ENCODE measurements around the gene ATG2B.

ATG2B gene

DNA sequence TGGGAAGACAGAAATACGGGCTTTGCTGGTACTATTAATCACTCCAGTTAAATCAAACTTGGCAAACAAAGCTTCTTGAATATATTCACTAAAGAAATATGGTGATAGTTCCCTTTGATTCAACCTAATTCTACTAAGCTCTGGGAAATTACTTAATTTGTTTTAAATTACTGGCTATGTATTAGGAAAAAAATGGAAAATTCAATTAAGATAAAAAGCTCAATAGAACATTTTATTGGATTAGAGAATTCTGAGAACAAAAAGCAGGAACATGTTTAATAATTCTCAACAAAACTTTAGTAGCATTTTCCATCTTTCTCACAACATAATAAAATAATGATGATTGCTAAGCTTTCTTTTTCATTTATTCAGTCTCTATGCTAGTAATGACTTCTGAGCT lies 76.9 kb downstream of the ATG2B start:
- Histone ChIP-seq H3K4me2 (ENCODE audit: low read length) (no peak overlapping the region), H3K4me3 (ENCODE audit: low read length) (no peak overlapping the region), H3K9ac (ENCODE audit: low read length) (no peak overlapping the region), H3K27me3 (ENCODE audit: low read depth, low read length) (no peaks in the 10 kb centered on the region), H3K79me2 (ENCODE audit: low read length) (no peaks in the 10 kb centered on the region), H3K36me3 (replicated peaks; ENCODE audit: low read depth, low read length) (peaks cover 7% of the 10 kb centered on the region), H4K20me1 (ENCODE audit: insufficient read depth, low read length) (no peaks in the 10 kb centered on the region), H2AFZ (ENCODE audit: low read depth, low read length) (no peak overlapping the region), H3K9me3 (ENCODE audit: insufficient read depth, low read length) (no peaks in the 10 kb centered on the region), H3K4me1 (ENCODE audit: low read length) (no peaks in the 10 kb centered on the region), H3K27ac (ENCODE audit: low read length) (no peak overlapping the region)
- TF ChIP-seq EZH2phosphoT487 (IDR thresholded peaks at IDR 0.05; ENCODE audit: low read depth) = no peak
- TF ChIP-seq, protein P1, sequence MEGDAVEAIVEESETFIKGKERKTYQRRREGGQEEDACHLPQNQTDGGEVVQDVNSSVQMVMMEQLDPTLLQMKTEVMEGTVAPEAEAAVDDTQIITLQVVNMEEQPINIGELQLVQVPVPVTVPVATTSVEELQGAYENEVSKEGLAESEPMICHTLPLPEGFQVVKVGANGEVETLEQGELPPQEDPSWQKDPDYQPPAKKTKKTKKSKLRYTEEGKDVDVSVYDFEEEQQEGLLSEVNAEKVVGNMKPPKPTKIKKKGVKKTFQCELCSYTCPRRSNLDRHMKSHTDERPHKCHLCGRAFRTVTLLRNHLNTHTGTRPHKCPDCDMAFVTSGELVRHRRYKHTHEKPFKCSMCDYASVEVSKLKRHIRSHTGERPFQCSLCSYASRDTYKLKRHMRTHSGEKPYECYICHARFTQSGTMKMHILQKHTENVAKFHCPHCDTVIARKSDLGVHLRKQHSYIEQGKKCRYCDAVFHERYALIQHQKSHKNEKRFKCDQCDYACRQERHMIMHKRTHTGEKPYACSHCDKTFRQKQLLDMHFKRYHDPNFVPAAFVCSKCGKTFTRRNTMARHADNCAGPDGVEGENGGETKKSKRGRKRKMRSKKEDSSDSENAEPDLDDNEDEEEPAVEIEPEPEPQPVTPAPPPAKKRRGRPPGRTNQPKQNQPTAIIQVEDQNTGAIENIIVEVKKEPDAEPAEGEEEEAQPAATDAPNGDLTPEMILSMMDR (IDR thresholded peaks at IDR 0.05; ENCODE audit: low read depth, low read length) = no peak

DNA sequence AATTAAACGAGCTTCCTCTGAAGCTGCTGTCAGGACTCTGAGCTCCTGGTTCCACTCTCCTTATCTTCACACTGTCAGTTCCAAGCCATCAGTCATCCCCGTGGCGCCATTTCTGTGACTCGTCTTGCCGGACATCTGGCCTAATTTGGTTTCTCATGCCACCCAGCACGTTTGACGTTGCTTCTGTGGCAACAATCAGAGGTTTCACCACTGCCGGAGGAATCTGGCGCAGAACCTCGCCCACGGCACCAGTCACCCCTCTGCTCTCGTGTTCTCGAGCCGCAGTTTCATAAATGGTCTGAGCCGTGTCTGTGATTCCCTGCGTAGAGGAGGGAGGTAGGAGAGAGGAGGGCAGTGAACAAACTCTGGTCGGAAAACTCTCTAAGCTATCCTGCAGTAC lies 77.5 kb downstream of the ATG2B start:
- Histone ChIP-seq H3K27ac (ENCODE audit: low read length) (no peak overlapping the region), H3K9ac (ENCODE audit: low read length) (no peak overlapping the region), H3K4me1 (ENCODE audit: low read length) (no peaks in the 10 kb centered on the region), H3K4me2 (ENCODE audit: low read length) (no peak overlapping the region), H4K20me1 (ENCODE audit: insufficient read depth, low read length) (no peaks in the 10 kb centered on the region), H2AFZ (ENCODE audit: low read depth, low read length) (no peak overlapping the region), H3K4me3 (ENCODE audit: low read length) (no peak overlapping the region), H3K79me2 (ENCODE audit: low read length) (no peaks in the 10 kb centered on the region), H3K27me3 (ENCODE audit: low read depth, low read length) (no peaks in the 10 kb centered on the region), H3K9me3 (ENCODE audit: insufficient read depth, low read length) (no peaks in the 10 kb centered on the region), H3K36me3 (replicated peaks; ENCODE audit: low read depth, low read length) (peaks cover 7% of the 10 kb centered on the region)
- TF ChIP-seq, protein P1 (IDR thresholded peaks at IDR 0.05; ENCODE audit: low read depth, low read length) = no peak
- no peak for TF ChIP-seq EZH2phosphoT487 (IDR thresholded peaks at IDR 0.05; ENCODE audit: low read depth)

DNA sequence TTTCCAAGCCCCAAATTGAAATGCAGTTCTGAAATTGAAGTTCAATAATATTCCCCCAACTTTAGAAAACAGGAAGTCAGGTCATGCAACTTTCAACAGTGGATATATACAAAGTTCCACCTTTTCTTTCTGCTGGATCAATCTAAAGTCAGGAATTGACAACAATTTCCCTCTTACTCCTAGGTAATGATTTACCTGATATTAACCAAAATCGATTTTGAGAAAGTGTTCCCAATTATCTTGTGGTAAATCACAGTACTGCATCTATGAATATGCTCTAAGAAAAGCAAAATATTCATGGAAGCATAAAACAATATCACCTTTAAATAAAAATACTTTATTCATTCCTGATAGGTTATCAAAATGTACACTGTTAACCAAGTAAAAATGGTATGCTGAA lies 78.7 kb downstream of the ATG2B start:
- TF ChIP-seq EZH2phosphoT487 (IDR thresholded peaks at IDR 0.05; ENCODE audit: low read depth) = no peak
- TF ChIP-seq, protein P1 (IDR thresholded peaks at IDR 0.05; ENCODE audit: low read depth, low read length) = no peak
- no peaks in the 10 kb centered on the region for H3K9me3 ChIP-seq (ENCODE audit: insufficient read depth, low read length)
- no peak overlapping the region for H3K9ac ChIP-seq (ENCODE audit: low read length)

GRCh38 chr14:96284008-96284407 lies 79.1 kb downstream of the ATG2B start:
- Histone ChIP-seq H2AFZ (ENCODE audit: low read depth, low read length) (no peak overlapping the region), H3K79me2 (ENCODE audit: low read length) (no peaks in the 10 kb centered on the region), H3K27ac (ENCODE audit: low read length) (no peak overlapping the region), H3K27me3 (ENCODE audit: low read depth, low read length) (no peaks in the 10 kb centered on the region), H3K4me1 (ENCODE audit: low read length) (no peaks in the 10 kb centered on the region), H3K4me3 (ENCODE audit: low read length) (no peak overlapping the region), H4K20me1 (ENCODE audit: insufficient read depth, low read length) (no peaks in the 10 kb centered on the region), H3K9ac (ENCODE audit: low read length) (no peak overlapping the region), H3K9me3 (ENCODE audit: insufficient read depth, low read length) (no peaks in the 10 kb centered on the region), H3K4me2 (ENCODE audit: low read length) (no peak overlapping the region), H3K36me3 (replicated peaks; ENCODE audit: low read depth, low read length) (peaks cover 11% of the 10 kb centered on the region)
- no peak for TF ChIP-seq EZH2phosphoT487 (IDR thresholded peaks at IDR 0.05; ENCODE audit: low read depth)
- TF ChIP-seq, protein P1 (IDR thresholded peaks at IDR 0.05; ENCODE audit: low read depth, low read length) = no peak

More for the DNA sequence above, 78.7 kb downstream of the ATG2B start:
- Histone ChIP-seq H3K4me1 (ENCODE audit: low read length) (no peaks in the 10 kb centered on the region), H3K27me3 (ENCODE audit: low read depth, low read length) (no peaks in the 10 kb centered on the region), H3K36me3 (replicated peaks; ENCODE audit: low read depth, low read length) (peaks cover 11% of the 10 kb centered on the region), H3K79me2 (ENCODE audit: low read length) (no peaks in the 10 kb centered on the region), H4K20me1 (ENCODE audit: insufficient read depth, low read length) (no peaks in the 10 kb centered on the region), H3K27ac (ENCODE audit: low read length) (no peak overlapping the region), H3K4me3 (ENCODE audit: low read length) (no peak overlapping the region), H2AFZ (ENCODE audit: low read depth, low read length) (no peak overlapping the region), H3K4me2 (ENCODE audit: low read length) (no peak overlapping the region)
